GM13977 (cell line): ENCODE results near the gene CARD9.
A peak's percentile ranks its signal among the peaks of the same experiment; 100 is the strongest.

Experiments used
- DNase-seq: peaks from one replicate; pipeline ENCODE4 v3.0.0; 2012; ENCODE audit warnings: low spot score
- in situ Hi-C: fragments of 300-500 bp; cut with MboI; formaldehyde crosslinking; loops from one replicate; pipeline ENCODE4 v1.12.0; 2022; ENCODE audit warnings: low sequenced_read_pairs, low pct_unique_long_range_greater_than_20kb, mixed read lengths, inconsistent platforms; ENCODE audit not compliant: unreplicated experiment
- TF ChIP-seq, protein P1 (sequence below): IDR thresholded peaks from 2 replicates; pipeline ENCODE4 v1.5.1; 2012; ENCODE audit warnings: mild to moderate bottlenecking, control low read depth; ENCODE audit not compliant: insufficient read depth; ENCODE audit errors: extremely low read depth, missing control alignments

Gene CARD9

DNA sequence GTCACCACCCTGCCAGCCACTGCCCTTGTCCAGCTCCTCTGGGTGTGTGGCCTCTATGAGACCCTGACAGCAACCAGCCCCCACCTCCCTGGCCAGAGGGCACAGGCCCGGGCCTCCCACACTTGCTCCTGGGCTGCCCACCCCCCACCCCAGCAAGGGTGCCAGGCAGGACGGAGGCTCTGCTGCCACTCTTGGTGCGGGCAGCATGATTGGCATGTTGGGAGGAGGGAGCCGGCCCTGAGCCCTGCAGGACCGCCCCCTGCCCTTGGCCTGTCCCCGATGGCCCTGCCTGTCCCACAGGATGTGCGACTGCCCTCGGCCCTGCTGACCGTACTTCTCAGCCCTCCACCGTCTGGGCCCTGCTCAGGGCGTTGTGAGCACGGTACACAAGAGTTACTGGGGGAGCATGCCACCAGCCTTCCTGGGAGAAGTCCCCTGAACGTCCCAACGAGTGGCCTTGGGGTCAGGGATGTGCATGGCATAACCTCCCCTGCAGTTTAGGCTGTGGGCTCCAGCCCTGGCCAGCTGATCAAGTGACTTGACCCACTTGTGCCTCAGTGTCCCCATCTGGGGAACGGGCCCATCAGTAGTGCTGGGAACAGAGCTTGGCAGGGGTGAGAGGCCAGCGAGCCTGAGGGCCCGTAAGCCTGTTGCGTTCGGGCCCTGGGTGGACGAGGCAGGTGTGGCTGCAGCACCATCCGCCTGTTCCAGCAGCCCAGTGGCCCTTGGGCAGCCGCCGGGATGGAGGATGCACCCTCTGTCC lies 30.2 kb downstream of the CARD9 start:
- no peak for DNase-seq
- in situ Hi-C loops = no loop called here
- TF ChIP-seq, protein P1, sequence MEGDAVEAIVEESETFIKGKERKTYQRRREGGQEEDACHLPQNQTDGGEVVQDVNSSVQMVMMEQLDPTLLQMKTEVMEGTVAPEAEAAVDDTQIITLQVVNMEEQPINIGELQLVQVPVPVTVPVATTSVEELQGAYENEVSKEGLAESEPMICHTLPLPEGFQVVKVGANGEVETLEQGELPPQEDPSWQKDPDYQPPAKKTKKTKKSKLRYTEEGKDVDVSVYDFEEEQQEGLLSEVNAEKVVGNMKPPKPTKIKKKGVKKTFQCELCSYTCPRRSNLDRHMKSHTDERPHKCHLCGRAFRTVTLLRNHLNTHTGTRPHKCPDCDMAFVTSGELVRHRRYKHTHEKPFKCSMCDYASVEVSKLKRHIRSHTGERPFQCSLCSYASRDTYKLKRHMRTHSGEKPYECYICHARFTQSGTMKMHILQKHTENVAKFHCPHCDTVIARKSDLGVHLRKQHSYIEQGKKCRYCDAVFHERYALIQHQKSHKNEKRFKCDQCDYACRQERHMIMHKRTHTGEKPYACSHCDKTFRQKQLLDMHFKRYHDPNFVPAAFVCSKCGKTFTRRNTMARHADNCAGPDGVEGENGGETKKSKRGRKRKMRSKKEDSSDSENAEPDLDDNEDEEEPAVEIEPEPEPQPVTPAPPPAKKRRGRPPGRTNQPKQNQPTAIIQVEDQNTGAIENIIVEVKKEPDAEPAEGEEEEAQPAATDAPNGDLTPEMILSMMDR = no peak

DNA sequence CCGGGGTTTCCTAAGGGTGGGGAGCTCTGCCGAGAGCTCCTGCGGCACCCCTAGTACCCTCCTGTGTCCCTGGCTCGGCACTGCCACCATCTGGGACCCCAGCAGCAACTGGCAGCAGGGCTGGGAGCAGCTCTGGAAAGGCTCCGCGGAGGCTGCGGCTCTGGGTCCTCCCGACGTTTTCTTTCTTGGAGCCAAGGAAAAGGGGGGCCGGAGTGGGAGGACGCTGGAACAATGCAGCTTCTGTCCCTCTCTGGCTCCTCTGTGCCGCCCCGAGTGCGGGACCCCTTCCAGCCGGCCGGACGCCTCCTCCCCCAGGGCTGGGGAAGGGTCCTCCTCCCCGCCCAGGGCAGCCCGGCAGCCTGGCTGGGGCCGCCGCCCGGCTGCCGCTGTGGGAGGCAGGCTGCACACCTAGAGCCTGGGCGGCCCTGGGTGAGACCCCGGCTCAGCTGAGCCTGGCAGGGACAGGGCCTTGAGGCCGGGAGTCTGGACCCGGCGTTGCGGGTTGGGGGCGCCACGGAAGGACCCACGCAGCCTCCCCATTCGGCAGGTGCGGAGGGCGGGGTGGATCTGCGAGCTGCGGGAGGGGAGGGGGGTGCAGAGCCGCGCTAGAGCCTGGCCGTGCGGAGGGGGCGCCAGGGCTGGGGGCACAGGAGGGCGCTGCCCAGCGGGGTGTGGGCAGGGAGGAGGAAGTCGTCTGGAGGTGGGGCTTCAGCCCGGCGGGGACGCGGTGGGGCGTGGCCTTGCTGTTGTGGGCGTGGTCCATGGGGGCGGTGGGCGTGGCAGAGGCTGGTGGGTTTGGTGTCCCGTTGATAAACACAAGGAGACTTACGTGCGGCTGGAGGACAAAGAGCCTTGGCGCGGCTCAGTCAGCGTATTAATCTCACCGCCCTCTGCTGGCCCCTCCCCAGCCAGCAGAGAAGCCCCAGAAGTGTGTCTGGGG lies 31.0 kb downstream of the CARD9 start:
- peak; percentile 88 for DNase-seq
- TF ChIP-seq, protein P1 = no peak
- in situ Hi-C loops = no loop called here

DNA sequence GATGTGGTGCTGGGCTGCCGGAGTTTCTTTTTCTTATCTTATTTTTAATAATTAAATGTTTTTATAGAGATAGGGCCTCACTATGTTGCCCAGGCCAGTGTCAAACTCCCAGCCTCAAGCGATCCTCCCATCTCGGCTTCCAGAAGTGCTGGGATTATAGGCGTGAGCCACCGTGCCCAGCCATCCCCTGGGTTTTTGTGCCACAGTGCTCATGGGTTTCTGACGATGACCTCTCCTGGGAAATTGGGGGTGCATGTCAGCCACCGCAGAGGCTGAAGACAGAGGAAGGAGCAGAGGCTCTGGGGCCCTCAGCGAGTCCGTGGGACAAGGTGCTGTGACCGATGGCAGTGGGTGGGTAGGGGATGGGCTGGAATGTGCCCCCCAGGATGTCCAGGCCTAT lies 31.7 kb downstream of the CARD9 start:
- DNase-seq = no peak
- in situ Hi-C loops = no loop called here
- TF ChIP-seq, protein P1 = no peak

DNA sequence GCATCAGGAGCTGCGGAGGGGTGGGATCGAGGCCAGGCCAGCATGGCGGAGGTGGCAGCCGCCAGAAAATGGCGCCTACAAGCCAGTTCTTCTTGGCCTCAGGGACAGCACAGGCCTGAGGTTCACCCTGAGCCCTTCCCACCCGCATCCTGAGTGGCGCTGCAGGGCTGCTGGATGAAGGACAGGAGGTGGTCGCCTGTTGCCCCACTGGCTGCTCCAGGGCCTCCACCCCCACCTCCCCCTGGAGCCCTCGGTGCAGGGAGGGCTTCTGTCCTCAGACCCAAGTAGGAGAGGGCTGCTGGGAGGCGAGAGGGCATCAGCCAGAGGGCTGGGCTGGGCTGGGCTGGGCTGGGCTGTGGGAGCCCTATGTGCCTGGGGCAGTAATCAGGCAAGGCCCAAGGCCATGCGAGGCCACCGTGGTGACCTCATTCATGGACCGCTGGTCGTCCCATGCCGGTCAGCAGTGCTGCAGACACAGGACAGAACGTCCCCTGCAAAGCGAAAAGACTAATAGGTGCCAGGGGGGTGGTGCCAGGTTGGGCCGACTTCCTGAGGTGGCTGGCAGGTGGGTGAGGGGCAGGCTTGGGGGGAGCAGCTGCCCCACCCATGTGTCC lies 32.3 kb downstream of the CARD9 start:
- in situ Hi-C loops = no loop called here
- DNase-seq = no peak
- TF ChIP-seq, protein P1 = no peak

DNA sequence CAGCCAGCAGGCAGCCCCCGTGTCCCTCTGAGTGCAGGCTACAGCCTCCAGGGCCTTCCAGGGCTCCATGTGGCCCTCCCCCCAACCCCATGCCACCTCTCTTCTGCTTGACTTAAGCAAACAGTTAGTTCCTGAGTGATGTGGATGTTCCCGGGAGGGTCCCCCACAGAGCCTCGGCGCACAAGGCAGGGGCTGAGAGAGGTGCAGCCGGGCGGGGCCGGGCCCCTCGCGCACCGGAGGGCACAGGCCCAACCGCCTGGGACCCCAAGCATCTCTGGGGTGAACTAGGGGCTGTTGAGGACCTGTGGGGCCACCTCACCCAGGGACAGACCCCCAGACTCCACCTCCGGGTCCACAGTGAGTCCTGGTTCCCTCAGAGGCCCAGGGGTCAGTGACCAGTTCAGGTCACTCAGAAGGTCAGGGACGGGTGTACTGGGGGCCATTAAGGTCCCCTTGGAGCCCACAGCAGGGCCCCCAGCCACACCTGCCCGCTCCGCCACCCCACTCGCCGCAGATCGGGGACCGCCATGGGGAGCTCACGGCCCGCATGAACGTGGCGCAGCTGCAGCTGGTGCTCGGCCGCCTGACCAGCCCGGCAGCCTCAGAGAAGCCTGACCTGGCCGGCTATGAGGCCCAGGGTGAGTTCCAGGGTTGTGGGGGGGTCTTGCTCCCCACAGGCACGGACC lies 33.0 kb downstream of the CARD9 start:
- no peak for DNase-seq
- TF ChIP-seq, protein P1 = no peak
- in situ Hi-C loops = no loop called here

DNA sequence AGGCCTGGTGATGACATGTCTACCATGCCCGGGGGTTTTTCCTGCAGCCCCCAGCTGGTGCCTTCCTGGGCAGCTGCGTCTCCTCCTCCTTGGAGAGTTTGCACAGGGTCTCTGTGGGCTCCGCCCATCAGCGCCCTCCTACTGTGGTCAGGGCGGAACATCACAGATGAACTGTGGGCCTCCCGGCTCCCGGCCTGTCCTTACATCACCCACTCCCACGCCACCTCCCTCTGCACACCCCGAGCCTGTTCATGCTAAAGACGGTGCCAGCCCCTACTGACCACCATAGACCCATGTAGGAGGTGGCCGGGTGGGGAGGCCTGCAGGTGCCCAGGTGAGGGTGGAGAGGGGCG lies 33.5 kb downstream of the CARD9 start:
- no peak for DNase-seq
- in situ Hi-C loops = no loop called here
- TF ChIP-seq, protein P1 = no peak
